ENCODE results near the gene BTBD8.

- TF ChIP-seq EZH2 (IDR thresholded peaks at IDR 0.05) (no peak), POLR2AphosphoS5 (IDR thresholded peaks at IDR 0.05; ENCODE audit: borderline replicate concordance, low read depth, low read length) (no peak)
Observed at GRCh38 chr1:92031281-92032110, 48.6 kb upstream of the BTBD8 start.
